Keratinocyte (primary cell): ENCODE data around the gene GABRR2.
A peak's percentile ranks its signal among the peaks of the same experiment; 100 is the strongest.

Experiments used
- CTCF ChIP-seq, 3 experiments: IDR thresholded peaks in 1 of 3; conservative IDR thresholded peaks in 1 of 3; optimal IDR thresholded peaks in 1 of 3; 2 replicates in 2 of 3; 3 replicates in 1 of 3; pipeline versions ENCODE3 to v1.5.1; 2011; ENCODE audit warnings: low read length in 3 of 3, mild to moderate bottlenecking in 3 of 3, moderate library complexity in 2 of 3, control low read depth in 1 of 3, inconsistent platforms in 1 of 3; ENCODE audit not compliant: insufficient read depth in 2 of 3; ENCODE audit errors: extremely low read depth in 1 of 3
- EZH2 ChIP-seq: IDR thresholded peaks from one replicate; pipeline ENCODE4 v1.6.1; 2012; ENCODE audit warnings: inconsistent platforms, mild to moderate bottlenecking, low read length, moderate library complexity

GRCh38 chr6:89281779-89282246, 33.3 kb downstream of the GABRR2 start:
- TF ChIP-seq CTCF (optimal IDR thresholded peaks at IDR 0.05 in 1 of 3, IDR thresholded peaks at IDR 0.05 in 1 of 3, conservative IDR thresholded peaks at IDR 0.05 in 1 of 3; ENCODE audit: extremely low read depth in 1 of 3, insufficient read depth in 2 of 3, low read length in 3 of 3): peak; percentile 52 to 72 (median 54)
- no peak for TF ChIP-seq EZH2
